Measurements from ENCODE around the gene EMID1.

The EMID1 gene

GRCh38 chr22:29268511-29269229, 63.0 kb downstream of the EMID1 start (continued):
- peak; percentile 76 for TF ChIP-seq ZNF335 (tag by site-specific recombination; conservative IDR thresholded peaks at IDR 0.05)
- TF ChIP-seq ZNF426 (tag by site-specific recombination; IDR thresholded peaks at IDR 0.05): no peak
- no peak for TF ChIP-seq ZNF10 (tag by site-specific recombination; IDR thresholded peaks at IDR 0.05)
- no peak for TF ChIP-seq ZNF670 (tag by site-specific recombination; IDR thresholded peaks at IDR 0.05; ENCODE audit: low read depth)
- peak; percentile 78 for TF ChIP-seq GLIS2 (tag by site-specific recombination; IDR thresholded peaks at IDR 0.05)
- TF ChIP-seq YY1 (tag by site-specific recombination; IDR thresholded peaks at IDR 0.05): no peak; the same call in 1 of the 2 replicates
- TF ChIP-seq ZBTB8A (tag by site-specific recombination; IDR thresholded peaks at IDR 0.05): peak; percentile 2; the same call in 1 of the 2 replicates
- TF ChIP-seq ZNF398 (tag by site-specific recombination; IDR thresholded peaks at IDR 0.05): 0 out of 2 replicates have a peak, but pooled peaks have one; percentile 23
- TF ChIP-seq ZIC2 (tag by site-specific recombination; IDR thresholded peaks at IDR 0.05): peak; percentile 20; the same call in 1 of the 2 replicates
- TF ChIP-seq GLIS1 (tag by site-specific recombination; IDR thresholded peaks at IDR 0.05): peak; percentile 75
- no peak for TF ChIP-seq ZNF169 (tag by site-specific recombination; IDR thresholded peaks at IDR 0.05)
- TF ChIP-seq ZNF585B (tag by site-specific recombination; IDR thresholded peaks at IDR 0.05): 0 out of 2 replicates have a peak, but pooled peaks have one; percentile 11
- TF ChIP-seq TRIM28 (IDR thresholded peaks at IDR 0.05; ENCODE audit: borderline replicate concordance, low read length): no peak

DNA sequence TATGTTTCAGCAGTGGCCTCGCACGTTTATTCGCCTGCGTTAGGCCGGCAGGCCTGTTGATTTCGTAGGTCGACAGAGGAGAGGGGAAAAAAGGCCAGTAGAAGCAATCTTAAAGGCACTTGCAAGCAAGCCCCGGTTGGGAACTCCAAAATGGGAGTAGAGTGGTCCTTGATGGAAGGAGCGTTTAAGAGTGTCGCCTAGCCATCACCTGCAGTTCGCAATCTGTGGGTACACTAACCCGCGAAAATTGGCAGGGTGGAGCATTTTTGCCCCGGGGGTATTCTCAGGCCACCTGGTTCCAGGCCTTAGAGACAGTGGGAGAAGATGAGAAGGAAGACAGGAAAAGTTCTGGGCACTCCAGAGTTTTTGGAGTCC, 63.5 kb downstream of the EMID1 start:
- Histone ChIP-seq H3K4me1 (ENCODE audit: control insufficient read depth, insufficient read depth, low read length) (peaks cover 7% of the 10 kb centered on the region), H3K36me3 (ENCODE audit: control insufficient read depth in 2 of 2, insufficient read depth in 1 of 2, low read length in 2 of 2) (peaks cover 26 to 80% of the 10 kb centered on the region in 2 experiments), H3K27ac (ENCODE audit: extremely low read depth, low read depth, low read length) (peak overlapping the region; percentile 99), H3K4me3 (ENCODE audit: low read depth, low read length) (peak overlapping the region; percentile 75), H3K9me3 (ENCODE audit: control insufficient read depth, insufficient read depth, low read depth, low read length) (no peaks in the 10 kb centered on the region)
- ChIA-PET POLR2A (no interaction called here), CTCF (interaction anchor here (0.9 kb wide), 1 partner anchor 23 kb away, joined by 3 read pairs; no protein-coding TSS in a partner anchor)
- TF ChIP-seq SCRT2 (tag by site-specific recombination; IDR thresholded peaks at IDR 0.05) (peak; percentile 49; the same call in 1 of the 2 replicates), ZNF785 (tag by site-specific recombination; IDR thresholded peaks at IDR 0.05) (no peak)

GRCh38 chr22:29269731-29270474, 64.2 kb downstream of the EMID1 start:
- Histone ChIP-seq H3K4me3 (ENCODE audit: low read depth, low read length) (peak overlapping the region; percentile 75), H3K27ac (ENCODE audit: extremely low read depth, low read depth, low read length) (peak overlapping the region; percentile 99; the same call in 1 of the 2 replicates), H3K36me3 (ENCODE audit: control insufficient read depth in 2 of 2, insufficient read depth in 1 of 2, low read length in 2 of 2) (peaks cover 28 to 82% of the 10 kb centered on the region in 2 experiments), H3K4me1 (ENCODE audit: control insufficient read depth, insufficient read depth, low read length) (peaks cover 7% of the 10 kb centered on the region), H3K9me3 (ENCODE audit: control insufficient read depth, insufficient read depth, low read depth, low read length) (no peaks in the 10 kb centered on the region)
- no peak for TF ChIP-seq ZNF449 (tag by site-specific recombination; IDR thresholded peaks at IDR 0.05)
- peak; percentile 83 for TF ChIP-seq GLIS1 (tag by site-specific recombination; IDR thresholded peaks at IDR 0.05)
- TF ChIP-seq FEZF1 (tag by site-specific recombination; IDR thresholded peaks at IDR 0.05): peak; percentile 92
- 0 out of 2 replicates have a peak, but pooled peaks have one; percentile 23 for TF ChIP-seq ZNF184 (tag by site-specific recombination; IDR thresholded peaks at IDR 0.05)
- CTCF ChIA-PET: interaction anchor here (0.7 kb wide), 2 partner anchors 41 to 104 kb away, joined by 3 read pairs; no protein-coding TSS in a partner anchor
- POLR2A ChIA-PET: interaction anchor here (0.7 to 1.3 kb wide), 2 partner anchors 11 to 37 kb away, joined by 3 to 6 read pairs; partner anchors contain the start of gene GAS2L1
